Fibroblast of skin of back (primary cell): ENCODE data around the gene GRK5. TPM values are rescaled to one million over a fixed set of nuclear protein-coding genes. Genes with fewer than 3 reads are reported as not detected.
"Not testable (repeated sequence)": the region's sequence is repeated elsewhere in the genome, so short reads cannot be mapped to it uniquely, and the experiment has no call there.

Experiments used
- DNase-seq: peaks from one replicate; pipeline ENCODE4 v3.0.0-alpha.2; 2013
- polyA plus RNA-seq, 2 experiments: library from polyadenylated mRNA; unstranded; fragments of 120-200 nt; gene quantifications; one replicate each; pipeline ENCODE4 v1.2.1, GENCODE V29; 2013; ENCODE audit not compliant: insufficient read length in 2 of 2

The GRK5 gene
- 27.5 TPM for polyA plus RNA-seq (2013, experiment 1 of 2; ENCODE audit: insufficient read length)
- 30.1 TPM for polyA plus RNA-seq (2013, experiment 2 of 2; ENCODE audit: insufficient read length)

GRCh38 chr10:119207366-119207666 is at the start of gene GRK5:
Gene GRK5 (plus strand): TSS chr10:119207571. CDS start chr10:119207918, 347 bp downstream.
- peak; percentile 98 for DNase-seq

DNA sequence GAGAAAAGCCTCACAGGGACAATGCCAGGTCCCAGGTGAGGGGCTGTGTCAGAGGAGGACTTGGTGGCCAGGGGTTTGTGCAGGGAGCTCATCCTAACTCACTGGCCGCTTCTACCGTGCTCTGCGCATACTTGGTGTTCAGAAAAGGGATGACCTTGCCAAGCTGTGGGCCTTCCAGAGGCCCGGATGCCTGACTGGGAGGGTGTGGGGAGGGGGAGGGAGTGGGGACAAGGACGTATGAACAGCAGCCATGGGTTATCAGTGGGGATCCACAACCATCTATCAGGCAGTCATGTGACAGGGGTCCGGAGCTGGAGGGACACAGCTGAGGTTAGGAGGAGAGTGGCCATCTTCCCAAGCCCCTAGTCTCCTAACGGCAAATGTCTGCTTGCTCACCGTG is 48.0 kb upstream of the GRK5 start:
- DNase-seq, result no peak

DNA sequence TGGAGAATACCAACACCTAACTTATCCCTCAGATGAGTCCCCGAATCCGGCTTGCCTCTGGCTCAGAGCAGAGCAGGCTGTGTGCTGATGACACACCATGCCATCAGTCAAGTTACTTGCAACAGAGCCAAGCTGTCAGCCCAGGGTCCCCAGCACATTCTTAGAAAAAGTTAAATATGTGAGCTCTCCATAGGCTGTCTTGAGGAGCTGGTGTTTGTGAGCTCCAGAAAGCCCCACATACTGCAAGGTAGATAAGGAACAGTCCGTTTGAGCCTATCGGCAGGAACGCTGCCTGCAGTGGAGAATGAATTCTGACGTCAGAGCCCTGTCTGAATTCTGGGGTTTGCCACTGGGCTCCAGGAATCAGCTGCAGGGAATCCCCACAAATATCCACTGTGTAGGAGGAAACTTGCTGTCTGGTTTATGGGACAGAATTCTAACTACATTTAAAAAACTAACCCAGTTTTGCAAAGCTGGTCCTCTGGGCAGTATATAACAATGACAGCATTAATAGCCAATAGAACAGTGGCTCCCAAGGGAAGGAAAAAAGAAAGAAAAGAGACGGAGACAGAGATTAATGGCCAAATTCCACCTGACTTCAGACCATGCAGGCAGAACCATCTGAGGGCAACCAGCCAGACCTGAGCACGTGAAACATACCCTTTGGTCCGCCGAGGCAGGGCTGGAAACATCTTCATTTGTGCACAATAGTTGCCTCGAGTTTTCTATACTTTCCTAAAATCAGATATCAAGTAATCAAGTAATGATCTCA is 45.5 kb upstream of the GRK5 start:
- no peak for DNase-seq

- DNase-seq, result no peak
Measured at GRCh38 chr10:119162452-119163092, 44.8 kb upstream of the GRK5 start.

DNA sequence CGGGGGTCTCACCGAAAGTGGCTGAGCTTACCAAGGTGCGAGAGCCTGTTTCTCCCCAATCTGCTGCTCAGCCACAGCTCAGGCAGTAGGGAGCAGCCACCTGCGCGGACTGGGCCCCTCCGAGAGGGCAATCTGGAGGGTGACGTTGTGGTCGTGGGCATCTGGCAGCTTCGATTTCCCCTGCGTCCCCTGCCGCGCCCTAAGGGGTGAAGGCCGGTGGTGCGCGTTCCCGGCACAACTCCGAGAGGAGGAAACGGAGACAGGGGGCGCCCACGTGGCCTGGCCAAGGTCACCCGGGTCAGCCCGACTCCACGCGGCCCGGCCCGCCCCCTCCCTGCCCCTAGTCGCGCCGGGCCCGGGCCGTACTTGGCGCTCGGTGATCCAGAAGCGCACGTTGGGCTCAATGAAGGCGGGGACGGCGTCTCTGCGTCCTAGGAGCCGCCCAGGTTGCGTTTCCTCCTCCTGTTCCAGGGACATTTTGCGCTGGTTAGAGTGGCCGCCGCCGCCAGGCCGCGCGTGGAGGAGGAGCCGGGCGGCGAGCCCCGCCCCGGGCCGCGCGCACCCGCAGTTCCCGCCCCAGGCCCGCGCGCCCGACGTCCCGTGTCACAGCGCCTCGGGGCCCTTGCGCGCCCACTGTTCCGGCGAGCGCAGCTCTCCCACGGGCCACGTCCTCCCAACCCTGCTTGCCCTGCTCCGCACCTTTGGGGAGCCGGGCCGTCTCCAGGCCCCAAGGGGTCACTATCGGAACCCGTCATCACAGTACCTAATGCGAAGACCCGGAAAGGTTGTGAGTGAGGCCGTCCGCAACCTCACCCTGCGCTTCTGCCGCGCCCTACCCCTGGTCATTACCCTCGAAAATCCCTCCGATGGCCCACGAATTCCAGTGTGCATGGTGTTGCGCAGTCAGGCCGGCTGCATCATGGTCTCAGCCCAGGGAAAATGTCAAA is 41.9 kb upstream of the GRK5 start, which contains the start of gene SFXN4:
Gene SFXN4, minus strand, starts transcription at position 544 of the 947 bp plus-strand sequence. Its CDS starts 67 bp downstream, at position 477.
- peak; percentile 66 for DNase-seq

DNA sequence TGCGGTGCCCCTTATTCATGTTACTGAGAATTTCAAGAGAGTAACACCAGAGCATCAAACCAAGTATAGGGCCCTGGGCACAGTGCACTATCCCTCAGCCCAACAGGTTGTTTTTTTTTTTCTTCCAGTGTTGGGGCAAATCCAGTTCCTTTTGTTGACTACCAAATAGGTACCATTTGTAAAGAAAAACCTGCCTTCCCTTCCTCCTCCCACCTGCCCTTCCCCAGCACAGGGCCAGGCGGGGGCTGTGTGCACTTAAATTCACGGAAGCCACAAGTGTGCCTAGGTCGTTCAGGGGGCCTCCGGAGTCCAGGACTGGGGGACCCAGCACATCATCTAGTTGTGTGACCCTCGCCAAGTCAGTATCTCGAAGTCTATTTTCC is 41.3 kb upstream of the GRK5 start:
- no peak for DNase-seq

DNA sequence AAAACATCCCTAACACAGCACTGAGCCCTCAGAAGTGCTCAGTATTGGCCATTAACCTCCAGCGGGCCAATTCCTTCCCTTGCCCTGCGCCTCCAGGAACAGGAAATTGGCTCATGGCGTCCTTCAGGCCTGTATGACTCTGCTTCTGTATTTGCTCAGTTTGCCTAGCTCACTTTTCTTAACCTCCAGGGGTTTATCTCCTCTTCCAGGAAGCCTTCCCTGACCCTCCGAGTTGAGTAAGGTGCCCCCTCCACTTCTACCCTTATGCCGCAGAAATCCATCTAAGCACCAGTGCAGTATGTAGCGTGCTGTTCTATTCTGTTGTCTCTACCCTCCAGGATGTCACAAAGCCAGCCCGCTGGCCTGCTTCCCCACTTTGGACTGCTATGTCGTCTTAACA is 40.8 kb upstream of the GRK5 start:
- DNase-seq, result no peak

- DNase-seq, result no peak
Measured at GRCh38 chr10:119167041-119167440, 40.3 kb upstream of the GRK5 start.

GRCh38 chr10:119174109-119174508 is 33.3 kb upstream of the GRK5 start:
- DNase-seq, result no peak

- no peak for DNase-seq
Measured at GRCh38 chr10:119176166-119176565, 31.2 kb upstream of the GRK5 start.

DNA sequence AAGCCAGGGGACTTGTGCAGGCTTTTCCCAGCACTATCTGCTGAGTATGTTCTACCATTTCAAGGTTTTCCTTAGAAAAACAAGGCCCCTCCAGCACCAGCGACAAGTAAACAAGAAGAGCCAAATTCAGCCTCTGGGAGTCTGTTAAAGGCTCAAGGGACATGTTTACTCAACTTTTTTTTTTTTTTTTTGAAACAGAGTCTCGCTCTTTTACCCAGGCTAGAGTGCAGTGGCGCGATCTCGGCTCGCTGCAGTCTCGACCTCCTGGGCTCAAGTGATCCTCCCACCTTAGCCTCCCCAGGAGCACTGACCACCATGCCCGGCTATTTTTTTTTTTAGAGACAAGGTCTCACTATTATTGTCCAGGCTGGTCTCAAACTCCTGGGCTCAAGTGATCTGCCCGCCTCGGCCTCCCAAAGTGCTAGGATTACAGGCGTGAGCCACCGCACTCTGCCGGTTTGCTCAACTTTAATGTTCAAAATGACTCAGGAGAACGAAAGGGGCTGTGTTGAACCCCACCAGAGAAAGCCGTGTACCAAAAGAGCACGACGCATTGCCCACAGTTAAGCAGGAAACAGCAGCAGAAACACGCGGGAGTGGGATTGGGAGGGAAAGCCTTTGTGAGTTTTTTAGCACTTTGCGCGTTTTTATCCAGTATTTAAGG is 29.5 kb upstream of the GRK5 start:
- DNase-seq, result no peak

DNA sequence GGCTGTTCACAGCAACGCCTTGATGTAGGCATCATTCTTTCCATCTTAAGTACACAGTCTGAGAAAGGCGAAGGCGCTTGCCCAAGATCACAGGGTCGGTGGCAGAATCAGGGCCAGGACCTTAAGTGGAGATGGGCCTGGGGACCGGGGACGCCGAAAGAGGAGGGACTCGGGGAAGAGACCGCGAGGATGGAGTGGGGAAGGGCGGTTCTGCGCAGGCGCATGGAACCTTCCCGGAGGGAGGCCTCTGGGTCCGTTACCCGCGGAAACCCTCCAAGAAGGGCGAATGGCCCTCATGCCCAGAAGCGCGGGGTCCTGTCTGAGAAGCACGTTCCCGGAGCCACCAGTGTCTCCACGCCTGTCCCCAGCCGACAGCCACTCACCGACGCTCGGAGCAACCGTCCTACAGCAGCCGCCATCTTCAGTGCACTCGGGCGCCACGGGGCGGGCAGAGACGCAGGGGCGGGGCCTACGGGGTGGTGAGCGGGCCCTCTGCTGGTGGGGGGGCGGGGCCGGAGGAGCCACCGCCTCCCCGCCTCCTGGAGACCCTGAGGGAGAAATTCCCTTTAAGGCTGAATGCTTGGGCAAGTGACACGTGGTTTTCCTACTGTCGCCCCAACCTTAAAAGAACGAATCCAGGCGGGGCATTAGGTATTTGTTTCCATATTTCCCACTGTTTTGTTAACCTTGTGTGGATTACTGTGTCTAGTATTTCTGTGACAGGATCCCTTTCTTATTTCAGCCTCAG is 28.8 kb upstream of the GRK5 start, which contains the start of gene PRDX3:
Gene PRDX3, minus strand, starts transcription at position 441 of the 748 bp plus-strand sequence. Its CDS starts 22 bp downstream, at position 419.
- peak; percentile 92 for DNase-seq

DNA sequence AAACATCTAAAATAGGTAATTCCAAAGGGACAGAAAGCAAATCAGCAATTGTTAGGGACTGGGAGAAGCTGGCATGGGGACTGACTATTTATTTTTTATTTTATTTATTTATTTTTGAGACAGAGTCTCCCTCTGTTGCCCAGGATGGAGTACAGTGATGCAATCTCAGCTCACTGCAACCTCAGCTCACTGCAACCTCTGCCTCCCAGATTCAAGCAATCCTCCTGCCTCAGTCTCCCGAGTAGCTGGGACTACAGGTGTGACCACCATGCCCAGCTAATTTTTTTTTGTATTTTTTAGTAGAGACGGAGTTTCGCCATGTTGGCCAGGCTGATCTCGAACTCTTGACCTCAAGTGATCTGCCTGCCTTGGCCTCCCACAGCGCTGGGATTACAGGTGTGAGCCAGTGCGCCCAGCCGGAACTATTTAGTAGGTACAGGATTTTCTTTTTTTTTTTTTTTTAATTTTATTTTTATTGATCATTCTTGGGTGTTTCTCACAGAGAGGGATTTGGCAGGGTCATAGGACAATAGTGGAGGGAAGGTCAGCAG is 26.4 kb upstream of the GRK5 start:
- not testable (repeated sequence) for DNase-seq

GRCh38 chr10:119183664-119184412 is 23.5 kb upstream of the GRK5 start:
- DNase-seq, result no peak

- peak; percentile 59 for DNase-seq
Measured at GRCh38 chr10:119189811-119190282, 17.5 kb upstream of the GRK5 start.

- DNase-seq, result peak; percentile 98
Measured at GRCh38 chr10:119190353-119190752, 17.0 kb upstream of the GRK5 start.

GRCh38 chr10:119190954-119191785 is 16.2 kb upstream of the GRK5 start:
- no peak for DNase-seq

DNA sequence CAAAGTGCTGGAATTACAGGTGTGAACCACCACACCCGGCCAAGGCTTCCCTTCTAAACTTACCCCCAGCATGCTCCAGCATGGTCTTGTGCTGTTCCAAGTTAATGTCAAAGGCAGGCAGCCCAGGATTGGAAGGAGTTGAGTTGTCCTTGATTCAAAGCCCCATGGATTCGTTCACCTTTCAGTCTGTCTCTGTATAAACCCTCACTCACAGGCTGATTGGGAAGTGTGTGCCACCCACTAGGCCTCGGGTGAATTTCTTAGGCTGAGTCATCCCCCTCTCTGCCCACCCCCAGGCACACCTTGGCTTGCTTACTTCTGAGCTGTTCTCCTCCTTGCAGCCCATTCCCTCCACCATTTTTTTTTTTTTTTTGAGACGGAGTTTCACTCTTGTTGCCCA is 15.5 kb upstream of the GRK5 start:
- no peak for DNase-seq

DNA sequence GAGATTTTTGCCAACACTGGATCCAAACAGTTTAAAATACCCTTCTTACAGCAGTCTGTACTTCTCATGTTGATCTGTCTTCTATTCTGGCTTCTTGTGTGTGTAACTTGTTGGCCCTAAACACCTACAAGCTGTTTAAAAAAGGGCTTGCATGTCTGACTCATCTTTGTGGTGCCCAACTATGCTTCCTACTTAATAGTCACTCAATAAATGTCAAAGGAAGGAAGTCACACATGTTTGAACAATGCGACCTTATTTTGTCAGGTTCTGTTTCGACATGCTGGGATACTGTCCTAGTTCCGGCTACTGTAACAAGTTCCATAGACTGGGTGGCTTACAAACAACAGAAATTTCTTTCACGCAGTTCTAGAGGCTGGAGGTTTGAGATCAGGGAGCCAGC is 9.4 kb upstream of the GRK5 start:
- DNase-seq, result peak; percentile 53
